IPS DF 4.7 (cell line): ENCODE measurements around the gene ATP5F1E.

Experiments
- DNase-seq: peaks from one replicate; pipeline ENCODE4 v3.0.0-alpha.2; 2013; ENCODE audit warnings: low spot score; ENCODE audit errors: extremely low read depth

The ATP5F1E gene

DNA sequence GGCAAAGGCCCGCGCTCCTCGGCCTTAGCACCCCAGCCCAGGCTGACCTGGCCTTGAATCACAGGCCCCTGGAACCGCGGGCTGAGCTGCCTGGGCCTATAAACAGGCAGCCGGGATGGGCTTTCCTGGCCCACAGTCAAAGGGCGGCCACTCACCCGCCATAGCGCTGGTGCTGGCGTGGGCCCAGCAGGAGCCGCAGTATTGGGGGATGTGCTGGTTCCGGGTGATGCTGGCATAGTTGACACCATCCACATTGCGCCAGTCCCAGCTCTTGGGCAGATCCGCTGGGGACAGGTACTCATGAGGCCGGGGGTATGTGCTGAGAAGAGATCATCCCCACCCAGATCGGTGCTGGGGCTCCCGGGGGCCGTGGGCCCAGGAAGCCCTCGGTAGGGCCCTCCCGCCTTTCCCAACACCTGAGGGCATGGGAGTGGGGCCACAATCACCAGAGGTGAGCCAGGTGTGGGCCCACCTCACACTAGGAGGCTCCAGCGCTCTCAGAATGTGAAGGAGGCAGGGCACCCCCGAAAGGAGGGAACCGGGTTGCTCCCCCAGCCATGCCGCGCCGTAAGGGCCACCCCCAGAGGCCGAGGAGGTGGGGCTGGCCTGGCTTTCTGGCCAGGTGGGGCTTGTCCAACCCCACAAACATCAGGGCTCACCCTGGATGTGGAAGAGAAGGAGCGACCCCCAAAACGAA, 25.8 kb downstream of the ATP5F1E start:
- DNase-seq = no peak

DNA sequence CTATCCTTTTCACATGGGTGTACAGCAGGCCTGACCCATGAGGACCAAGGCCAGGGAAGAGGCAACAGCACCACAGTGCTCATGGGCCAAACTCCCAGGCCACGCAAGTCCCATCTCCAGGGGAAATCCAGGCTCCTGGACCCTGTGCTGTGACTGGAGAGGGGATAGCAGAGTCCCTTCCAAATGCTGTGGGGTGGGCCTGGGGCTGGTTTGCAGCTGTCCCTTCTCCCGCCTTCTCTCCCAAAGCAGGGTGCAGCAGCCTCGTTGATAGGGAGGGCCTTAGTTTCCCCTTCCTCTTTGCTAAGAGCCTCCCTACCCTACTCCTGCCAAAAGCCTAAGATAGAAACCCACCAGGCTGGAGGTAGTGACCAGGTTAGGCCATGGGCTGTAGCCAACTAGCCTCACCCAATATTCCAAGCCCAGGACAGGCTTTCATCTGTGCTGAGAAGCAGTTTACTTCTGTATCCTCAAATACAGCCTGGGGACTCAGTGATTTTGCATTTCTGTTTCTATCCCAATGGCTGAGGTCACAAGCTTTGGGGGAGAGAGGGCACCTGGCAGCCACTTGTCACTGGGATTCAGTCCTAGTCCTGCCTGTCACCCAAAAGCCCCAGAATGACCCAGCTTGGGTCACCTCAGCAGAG, 26.5 kb downstream of the ATP5F1E start:
- DNase-seq = no peak

DNA sequence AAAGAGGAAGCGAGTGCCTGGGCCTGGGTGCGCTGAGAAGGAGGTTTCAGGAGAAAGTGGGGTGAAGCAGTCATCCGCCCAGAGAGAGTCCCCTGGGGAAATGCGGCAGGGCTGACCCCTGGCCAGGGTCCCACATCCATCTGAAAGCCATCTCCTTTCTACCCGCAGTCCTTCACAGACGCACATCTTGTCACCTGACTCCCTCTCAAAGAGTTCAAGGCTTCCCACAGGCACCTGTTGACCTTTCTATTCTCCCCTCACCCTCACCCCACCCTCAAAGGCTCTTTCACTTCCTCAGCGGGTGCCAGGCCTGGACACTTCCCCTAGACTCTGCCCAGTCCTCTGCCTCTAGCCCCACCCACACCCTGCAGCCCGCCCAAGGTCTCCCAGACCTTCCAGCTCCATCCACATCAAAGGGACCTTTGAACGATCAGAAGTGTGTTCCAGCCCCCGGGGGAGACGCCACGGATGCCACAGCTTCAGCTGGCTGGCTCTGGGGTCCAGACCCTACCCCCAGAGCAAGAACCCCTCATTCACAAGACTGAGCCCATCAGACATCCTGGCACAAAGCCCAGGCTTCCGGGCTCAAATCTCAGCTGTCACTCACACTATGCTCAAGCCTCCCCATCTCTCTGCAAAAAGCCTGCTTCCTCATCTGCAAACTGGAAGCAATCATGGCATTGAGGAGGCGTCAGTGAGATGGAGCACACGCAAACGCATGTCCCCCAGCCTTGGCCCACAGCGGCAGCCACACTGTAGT, 27.2 kb downstream of the ATP5F1E start:
- DNase-seq = no peak

DNA sequence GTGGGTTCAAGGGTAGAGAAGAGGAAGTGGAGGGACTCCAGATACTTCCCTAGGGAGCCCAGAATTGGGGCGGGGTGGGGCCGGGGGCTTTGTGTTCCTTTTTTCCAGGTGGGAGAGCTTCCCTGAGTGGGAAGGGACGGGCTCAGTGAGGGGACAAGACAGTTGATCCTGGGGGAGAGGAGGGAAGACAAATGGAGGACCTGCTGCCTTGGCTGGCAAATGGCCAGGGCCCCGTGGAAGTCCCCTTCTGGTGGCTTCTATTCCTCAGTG, 27.7 kb downstream of the ATP5F1E start:
- no peak for DNase-seq

DNA sequence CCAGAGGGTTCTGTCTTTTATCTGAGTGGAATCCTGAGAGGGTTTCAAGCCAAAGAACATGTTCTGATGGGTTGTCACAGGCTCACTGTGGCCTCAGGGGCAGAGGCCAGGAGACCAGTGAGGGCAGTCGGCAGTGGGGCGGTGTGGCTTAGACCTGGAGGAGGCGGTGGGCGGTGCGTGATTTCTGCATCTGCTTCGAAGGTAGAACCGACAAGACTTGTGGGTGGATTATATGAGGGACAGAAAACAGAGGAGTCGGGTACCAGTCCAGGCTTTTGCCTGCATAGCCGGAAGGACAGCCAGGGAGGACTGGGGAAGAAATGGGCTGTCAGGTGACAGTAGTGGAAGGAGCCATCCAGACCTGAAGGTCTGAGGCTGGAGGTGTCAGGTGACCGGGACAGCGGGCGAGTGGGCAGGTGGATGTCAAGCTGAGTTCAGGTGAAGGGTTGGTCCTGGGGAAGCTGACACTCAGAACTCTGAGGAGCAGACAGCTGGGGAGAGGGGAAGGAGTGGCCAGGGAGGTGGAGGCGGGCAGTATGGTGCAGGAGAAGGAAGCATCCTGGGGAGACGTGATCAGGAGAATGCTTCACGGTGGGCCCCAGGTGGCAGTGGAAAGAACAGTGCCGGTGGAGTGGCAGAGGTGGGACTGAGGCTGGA, 28.2 kb downstream of the ATP5F1E start:
- DNase-seq = no peak

DNA sequence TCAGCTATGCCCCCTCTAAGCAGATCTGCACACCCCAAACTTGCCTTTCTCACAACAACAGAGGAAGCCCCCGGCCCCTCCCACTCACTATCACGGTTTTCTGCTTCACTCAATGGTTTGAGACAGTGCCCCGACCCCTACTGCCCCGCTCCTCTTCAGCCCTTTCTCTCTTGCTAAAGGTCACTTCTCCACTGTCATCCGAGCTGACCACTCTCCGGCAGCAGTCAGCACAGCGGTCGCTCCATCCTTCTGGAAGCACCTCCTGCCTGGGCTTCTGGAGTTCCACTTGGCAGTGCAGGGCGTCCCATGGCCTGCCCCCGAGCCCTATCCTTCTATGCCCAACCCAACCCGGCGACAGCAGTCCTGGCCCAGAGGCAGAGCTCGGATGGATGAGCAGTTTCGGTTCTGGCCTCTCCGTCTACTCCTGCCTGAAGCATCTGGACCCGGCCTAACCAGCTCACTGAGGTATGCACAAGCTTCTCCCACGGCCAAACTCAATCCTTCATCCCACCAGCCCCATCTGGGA, 29.2 kb downstream of the ATP5F1E start:
- no peak for DNase-seq

DNA sequence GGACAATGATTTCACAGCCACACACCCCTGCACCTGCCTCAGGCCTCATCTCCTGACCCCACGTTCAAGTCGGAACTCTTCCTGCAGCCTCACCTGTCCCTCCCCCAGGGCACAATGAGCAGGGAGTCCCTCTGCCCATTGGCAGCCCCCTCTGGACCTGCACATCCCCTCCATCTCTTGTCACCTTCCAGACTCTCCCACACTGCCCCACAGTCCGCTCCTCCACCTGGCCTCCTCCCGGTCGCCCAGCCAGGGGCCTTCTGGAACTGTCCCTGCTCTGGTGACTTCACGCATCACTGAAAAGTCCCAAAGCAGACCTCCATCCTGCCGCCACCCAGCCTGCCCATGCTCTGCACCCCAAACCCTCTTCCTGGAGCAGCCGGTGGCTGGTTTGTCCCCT, 29.7 kb downstream of the ATP5F1E start:
- no peak for DNase-seq

DNA sequence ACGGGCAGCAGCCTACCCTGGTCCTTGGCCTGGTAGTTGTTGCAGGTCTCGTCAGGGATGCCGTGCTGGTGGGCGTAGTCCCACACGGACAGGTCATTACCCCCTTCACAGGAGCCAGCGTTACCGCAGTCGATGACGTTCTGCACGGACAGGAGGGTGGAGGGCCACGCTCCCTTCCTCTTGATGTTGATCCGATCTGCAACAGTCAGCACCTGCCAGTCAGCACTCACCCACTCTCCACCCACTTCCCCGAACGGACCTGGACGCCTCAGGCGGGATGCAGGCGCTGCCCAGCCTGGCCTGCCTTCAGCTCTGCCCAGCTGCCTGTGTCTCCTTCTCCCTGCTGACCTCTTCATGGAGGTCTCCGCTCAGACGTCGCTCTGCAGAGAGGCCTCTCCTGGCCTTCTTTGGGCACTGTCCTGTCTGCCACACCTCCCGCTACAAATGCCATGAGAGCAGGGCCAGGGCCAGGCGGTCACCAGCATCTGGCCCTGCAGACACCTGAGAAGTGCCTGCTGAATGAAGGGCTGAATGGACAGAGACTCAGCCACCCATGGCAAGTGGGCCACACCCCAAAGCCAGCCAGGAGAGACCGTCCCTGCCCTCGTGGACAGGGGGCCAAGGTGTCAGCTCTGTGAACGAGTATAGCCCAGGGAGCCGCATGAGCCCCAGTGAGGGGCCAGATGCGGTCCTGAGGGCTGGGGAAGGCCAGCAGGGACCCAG, 30.5 kb downstream of the ATP5F1E start:
- no peak for DNase-seq

DNA sequence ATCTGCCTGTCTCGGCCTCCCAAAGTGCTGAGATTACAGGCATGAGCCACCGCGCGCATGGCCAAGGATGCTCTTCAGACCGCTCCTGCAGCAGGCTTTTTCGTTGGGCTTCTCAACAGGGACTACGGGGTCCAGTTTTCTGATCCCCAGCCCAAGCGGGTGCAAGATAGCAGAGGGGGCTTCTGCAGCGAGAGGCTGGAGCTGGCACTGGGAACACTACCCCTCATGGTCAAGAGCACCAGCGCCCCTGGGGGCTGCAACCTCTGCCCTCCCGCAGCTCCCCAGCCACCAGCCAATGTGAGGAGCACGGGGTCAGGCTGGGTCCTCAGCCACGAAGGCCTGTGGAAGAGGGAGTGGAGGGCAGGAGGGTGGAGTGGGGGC, 31.1 kb downstream of the ATP5F1E start:
- DNase-seq = no peak

DNA sequence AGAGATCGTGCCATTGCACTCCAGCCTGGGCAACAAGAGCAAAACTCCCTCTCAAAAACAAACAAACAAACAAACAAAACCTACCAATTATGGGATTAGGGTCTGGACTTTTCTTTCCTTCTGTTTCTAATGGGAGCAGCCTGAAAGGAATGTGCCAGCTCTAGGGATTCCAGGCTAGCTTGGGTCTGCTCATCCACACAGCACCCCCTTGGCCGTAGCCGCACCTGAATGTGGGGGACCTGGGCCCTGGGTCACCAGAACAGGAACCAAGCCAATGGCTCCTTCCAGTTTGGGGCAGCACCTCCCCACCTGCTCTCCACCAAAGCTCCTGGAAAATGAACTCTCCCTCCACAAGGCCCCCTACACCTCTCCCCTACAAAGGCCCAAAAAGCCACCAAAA, 31.8 kb downstream of the ATP5F1E start:
- DNase-seq = no peak

DNA sequence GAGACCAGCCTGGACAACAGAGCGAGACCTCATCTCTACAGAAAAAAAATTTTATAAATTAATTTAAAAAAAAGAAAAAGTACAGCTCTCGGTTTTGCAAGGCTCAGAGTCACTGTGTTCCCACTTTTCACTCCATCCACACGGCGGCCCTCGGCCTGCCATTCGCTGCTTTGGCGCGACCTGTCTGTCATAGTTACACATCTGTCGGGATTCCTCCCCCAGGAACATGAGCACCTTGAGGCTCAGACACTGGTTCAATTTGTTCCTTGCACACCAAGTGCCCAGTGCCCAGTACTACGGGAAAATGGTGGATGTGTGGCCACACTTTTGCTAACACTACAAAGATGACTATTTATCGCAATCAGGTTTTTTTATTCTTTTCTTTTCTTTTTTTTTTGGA, 33.5 kb downstream of the ATP5F1E start:
- DNase-seq = no peak

DNA sequence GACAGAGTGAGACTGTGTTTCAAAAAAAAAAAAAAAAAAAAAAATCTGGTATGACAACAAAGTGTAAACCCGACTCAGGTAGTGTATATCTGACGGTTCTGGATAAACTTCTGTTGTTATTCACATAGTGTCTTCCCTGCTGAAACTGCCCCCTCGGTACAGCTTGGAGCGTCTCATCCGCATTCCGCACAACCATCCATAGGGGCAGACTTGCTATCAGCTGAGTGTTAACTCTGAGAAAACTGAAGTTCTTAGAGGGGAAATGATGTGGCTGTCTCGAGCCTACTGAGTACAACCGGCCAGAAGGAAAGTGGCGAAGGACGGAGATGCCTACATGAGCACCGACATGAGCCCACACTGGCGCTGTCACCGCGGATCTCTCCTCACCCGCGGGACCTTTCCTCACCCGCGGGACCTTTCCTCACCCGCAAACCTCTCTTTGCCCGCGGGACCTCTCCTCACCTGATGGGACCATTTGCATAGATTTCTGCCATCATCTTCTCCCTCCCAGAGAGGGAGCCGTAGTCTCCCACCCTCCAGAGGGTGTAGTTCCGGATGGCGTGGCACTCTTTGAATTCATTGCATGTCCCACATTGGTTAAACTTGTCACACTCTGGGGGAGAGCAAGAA, 34.9 kb downstream of the ATP5F1E start:
- no peak for DNase-seq

DNA sequence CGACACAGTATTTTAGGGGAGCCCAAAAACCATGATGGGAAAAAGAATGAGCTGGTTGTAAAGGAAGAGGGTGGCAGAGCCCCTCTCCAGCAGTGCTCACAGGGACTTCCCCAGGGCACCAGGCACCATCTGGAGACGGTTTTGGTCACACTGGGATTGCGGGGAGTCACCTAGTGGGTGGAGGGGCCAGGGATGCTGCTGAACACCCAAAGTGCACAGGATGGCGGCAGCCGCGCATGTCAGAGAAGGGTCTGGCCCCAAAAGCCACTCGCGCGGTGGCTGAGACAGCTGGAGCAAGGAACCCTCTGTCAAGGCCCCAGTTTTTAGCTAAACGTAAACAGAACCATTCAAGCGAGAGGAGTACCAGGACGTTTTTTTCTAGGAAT, 35.9 kb downstream of the ATP5F1E start:
- DNase-seq = no peak

DNA sequence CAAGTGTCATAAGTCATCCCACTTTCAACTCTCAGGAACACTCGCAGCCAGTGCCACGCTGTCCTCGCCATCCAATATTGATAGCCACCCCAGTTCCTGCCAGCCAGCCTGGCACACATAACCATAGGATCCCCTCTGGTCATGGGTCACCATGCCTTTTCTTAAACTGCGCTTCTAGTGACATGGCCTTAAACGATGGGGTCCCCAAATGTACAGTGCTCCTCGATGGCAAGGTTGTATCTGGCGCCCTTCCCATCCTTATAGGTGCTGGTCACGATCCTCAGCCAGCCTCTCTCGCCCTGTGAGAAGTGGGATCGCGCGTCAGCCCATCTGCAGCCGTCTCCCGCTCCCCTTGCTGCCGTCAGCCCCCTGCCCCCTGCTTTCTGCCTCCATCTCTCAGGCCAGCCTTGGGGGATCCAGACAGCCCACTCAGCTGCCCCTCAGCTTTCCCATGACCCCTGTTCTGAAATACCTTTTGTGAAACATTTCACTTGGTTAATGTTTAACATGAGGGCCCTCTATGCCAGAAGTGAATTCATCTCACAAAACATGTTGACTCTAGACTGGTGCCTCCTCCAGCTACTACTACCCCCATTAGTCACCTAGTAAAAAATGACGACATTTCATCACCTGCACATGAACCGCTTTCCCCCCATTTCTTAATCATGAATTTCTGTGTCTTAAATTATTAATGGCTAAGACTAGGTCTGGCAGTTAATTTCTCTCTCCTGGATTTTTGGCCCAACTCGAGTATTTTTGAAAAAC, 36.5 kb downstream of the ATP5F1E start:
- DNase-seq = no peak

DNA sequence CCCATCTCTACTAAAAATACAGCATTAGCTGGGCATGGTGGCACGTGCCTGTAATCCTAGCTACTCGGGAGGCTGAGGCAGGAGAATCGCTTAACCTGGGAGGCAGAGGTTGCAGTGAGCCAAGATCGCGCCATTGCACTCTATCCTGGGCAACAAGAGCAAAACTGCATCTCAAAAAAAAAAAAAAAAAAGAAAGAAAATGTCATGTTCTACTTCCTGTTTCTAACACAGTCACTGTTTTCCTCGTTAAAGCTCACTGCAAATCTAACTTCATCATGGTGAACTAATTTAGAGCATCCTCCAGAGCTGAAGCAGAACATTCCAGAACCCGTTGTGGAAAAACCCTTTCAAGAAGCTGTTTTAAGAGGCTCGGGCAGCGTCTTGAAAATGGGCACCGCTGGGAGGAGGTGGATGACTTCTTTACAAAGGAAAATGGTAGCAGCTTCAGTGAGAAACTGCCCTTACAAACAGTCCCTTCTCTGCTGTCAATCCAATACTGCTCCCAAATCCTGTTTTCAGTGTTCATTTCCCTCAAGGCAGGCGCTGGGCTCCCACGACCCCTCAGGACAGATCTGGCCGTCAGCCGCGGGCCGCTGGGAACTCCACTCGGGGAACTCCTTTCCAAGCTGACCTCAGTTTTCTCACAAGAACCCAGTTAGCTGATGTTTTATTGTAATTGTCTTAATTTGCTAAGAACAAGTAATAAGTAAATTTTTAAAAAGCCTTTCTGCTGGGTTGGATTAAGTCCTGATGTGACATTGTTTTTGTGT, 37.6 kb downstream of the ATP5F1E start:
- DNase-seq = no peak

DNA sequence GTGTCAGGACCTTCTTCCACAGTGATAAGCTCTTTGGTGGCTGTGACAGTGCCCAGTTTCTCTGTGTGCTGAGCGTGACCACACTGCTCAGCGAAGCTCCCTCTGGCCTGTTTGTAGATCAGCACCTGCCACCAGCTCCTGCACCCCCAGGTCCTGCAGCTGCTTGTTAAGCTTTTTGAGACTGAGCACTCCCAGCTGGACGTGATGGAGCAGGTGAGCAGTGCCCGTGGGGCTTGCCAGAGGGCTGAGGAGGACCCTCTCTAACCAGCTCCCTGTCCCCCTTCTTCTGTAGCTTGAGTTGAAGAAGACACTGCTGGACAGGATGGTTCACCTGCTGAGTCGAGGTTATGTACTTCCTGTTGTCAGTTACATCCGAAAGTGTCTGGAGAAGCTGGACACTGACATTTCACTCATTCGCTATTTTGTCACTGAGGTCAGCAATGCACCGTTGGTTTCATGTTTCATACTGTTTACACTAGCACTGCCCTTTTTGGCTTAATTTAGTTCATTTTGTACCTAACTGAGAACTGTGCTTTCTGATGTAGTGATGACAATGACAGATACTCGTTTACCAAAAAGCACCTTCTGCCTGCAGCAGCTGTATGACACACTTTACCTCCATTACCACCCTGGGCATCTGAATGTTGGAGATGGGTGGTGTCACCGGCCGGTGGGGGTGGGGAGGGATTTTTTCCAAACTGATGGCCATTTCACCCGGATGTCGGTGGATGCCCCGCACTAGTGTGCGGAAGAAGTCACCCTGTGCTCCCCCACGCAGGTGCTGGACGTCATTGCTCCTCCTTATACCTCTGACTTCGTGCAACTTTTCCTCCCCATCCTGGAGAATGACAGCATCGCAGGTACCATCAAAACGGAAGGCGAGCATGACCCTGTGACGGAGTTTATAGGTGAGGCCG, 38.5 kb downstream of the ATP5F1E start:
- no peak for DNase-seq

DNA sequence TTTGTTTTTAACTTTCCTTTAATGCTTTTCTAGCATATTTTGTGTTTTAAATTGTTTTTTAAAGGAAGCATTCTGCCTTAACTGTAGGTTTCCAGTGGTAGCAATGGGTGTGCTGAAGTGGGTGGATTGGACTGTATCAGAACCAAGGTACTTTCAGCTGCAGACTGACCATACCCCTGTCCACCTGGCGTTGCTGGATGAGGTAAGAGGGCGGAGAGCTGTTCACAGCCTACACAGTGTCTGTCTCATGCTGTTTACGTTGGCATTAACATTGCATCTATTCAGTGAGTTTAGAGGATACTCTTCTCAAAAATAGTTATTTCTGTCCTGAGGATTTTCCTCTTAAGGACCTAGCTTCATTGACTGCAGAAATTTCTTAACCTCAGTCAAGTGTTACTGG, 39.2 kb downstream of the ATP5F1E start:
- DNase-seq = no peak

DNA sequence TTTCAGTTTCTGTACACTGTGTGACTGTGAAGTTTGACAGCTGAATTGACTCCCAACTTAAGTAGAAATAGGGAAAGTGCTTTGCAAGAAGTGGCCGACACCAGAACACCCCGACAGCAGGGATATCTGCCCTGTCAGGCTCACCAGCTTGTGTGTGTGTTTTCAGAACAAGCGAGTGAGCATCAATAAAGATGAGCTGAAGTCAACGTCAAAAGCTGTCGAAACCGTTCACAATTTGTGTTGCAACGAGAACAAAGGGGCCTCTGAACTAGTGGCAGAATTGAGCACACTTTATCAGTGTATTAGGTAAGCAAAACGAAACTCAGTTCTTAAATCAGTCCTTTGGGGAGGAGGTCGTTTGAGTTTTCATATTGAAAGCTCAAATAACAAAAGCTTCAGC, 40.4 kb downstream of the ATP5F1E start:
- no peak for DNase-seq
